Hepatocyte (in vitro differentiated cells): Measurements from ENCODE around the gene TRMT11. TPM values are rescaled to one million over a fixed set of nuclear protein-coding genes. Genes with fewer than 3 reads are reported as not detected.
"Not testable (repeated sequence)": the region's sequence is repeated elsewhere in the genome, so short reads cannot be mapped to it uniquely, and the experiment has no call there.

Source experiments
- DNase-seq: peaks from one replicate; pipeline ENCODE4 v3.0.0-alpha.2; 2016; ENCODE audit warnings: low spot score
- H2AFZ ChIP-seq: fragments of 200-600 bp; sonication (generic); 2 replicates; pipeline ENCODE4 v1.6.0; 2016; ENCODE audit warnings: antibody characterized with exemption, mild to moderate bottlenecking
- H3K27ac ChIP-seq: fragments of 200-600 bp; sonication (generic); 2 replicates; pipeline ENCODE4 v1.5.1; 2016; ENCODE audit warnings: mild to moderate bottlenecking
- H3K27me3 ChIP-seq: fragments of 200-600 bp; sonication (generic); 2 replicates; pipeline ENCODE4 v1.6.1; 2016
- H3K36me3 ChIP-seq: fragments of 200-600 bp; sonication (generic); replicated peaks from 2 replicates; pipeline ENCODE4 v1.5.1; 2016; ENCODE audit warnings: low read depth; ENCODE audit not compliant: insufficient read depth
- H3K4me1 ChIP-seq: fragments of 200-600 bp; sonication (generic); 2 replicates; pipeline ENCODE4 v1.5.1; 2016; ENCODE audit warnings: mild to moderate bottlenecking, moderate library complexity; ENCODE audit not compliant: insufficient read depth
- H3K4me2 ChIP-seq: fragments of 200-600 bp; sonication (generic); 2 replicates; pipeline ENCODE4 v1.6.0; 2016
- H3K4me3 ChIP-seq: fragments of 200-600 bp; sonication (generic); 2 replicates; pipeline ENCODE4 v1.5.1; 2016; ENCODE audit warnings: mild to moderate bottlenecking
- H3K79me2 ChIP-seq: fragments of 200-600 bp; sonication (generic); 2 replicates; pipeline ENCODE4 v1.6.0; 2017; ENCODE audit warnings: mild to moderate bottlenecking
- H3K9me2 ChIP-seq: fragments of 200-600 bp; sonication (generic); replicated peaks from 2 replicates; pipeline ENCODE4 v1.6.0; 2017; ENCODE audit warnings: mild to moderate bottlenecking; ENCODE audit not compliant: insufficient read depth
- H3K9me3 ChIP-seq: fragments of 200-600 bp; sonication (generic); 2 replicates; pipeline ENCODE4 v1.5.1; 2016; ENCODE audit warnings: low read depth, mild to moderate bottlenecking
- H4K20me1 ChIP-seq: fragments of 200-600 bp; sonication (generic); 2 replicates; pipeline ENCODE4 v1.6.0; 2016; ENCODE audit warnings: mild to moderate bottlenecking; ENCODE audit not compliant: insufficient read depth, poor library complexity, severe bottlenecking
- EZH2 ChIP-seq: fragments of 200-600 bp; sonication (generic); IDR thresholded peaks from 2 replicates; pipeline ENCODE4 v1.6.1; 2016; ENCODE audit warnings: antibody characterized with exemption, mild to moderate bottlenecking, borderline replicate concordance
- EZH2phosphoT487 ChIP-seq: fragments of 200-600 bp; sonication (generic); IDR thresholded peaks from one replicate; pipeline ENCODE4 v1.6.1; 2018; ENCODE audit warnings: antibody characterized with exemption, mild to moderate bottlenecking, low read depth, moderate library complexity; ENCODE audit not compliant: unreplicated experiment, severe bottlenecking
- WGBS: methylation state at CpG from one replicate; pipeline ENCODE4 v1.1.6; 2016; ENCODE audit warnings: low lambda C conversion rate; ENCODE audit errors: missing lambda C conversion rate; 5-methylcytosine and 5-hydroxymethylcytosine counted together
- polyA plus RNA-seq: library from polyadenylated mRNA; unstranded; fragments of >200 nt; fragmentation: Nextera tagmentation; extraction: Ambion mirVana; gene quantifications from 2 replicates; pipeline ENCODE4 v1.2.1, GENCODE V29; 2016
- total RNA-seq: library from RNA; depleted of rRNA; stranded (reverse); fragments of >200 nt; gene quantifications from 2 replicates; pipeline ENCODE4 v1.2.3, GENCODE V29; 2014
- TF ChIP-seq, protein P1 (sequence below): fragments of 200-600 bp; sonication (generic); IDR thresholded peaks from 2 replicates; pipeline ENCODE4 v1.5.1; 2016; ENCODE audit warnings: antibody characterized with exemption, mild to moderate bottlenecking; ENCODE audit not compliant: poor library complexity

Gene TRMT11
- total and polyA plus RNA-seq, 2 experiments from 2014 or later, result 18.6 to 27.6 TPM

DNA sequence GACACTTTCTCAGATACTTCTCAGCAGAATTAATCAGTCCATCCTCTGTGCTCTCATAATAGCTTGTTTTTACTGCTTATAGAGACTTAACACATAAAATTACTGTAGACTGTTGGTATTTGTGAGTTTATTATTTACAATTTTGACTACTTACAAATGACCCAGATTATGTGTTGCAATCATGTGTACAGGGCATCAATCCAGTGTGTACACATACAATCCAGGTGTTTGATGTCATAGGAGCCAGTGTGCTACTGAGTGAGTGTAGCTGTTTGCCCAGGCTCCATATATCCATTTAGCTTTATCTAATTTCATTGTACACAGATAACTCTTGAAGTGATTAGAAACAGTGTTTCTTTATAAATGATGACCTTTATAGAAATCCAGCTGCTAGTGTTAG lies 31.3 kb downstream of the TRMT11 start:
- Histone ChIP-seq H3K4me2 (no peak overlapping the region), H2AFZ (no peak overlapping the region), H3K27ac (no peak overlapping the region), H3K36me3 (no peaks in the 10 kb centered on the region), H3K79me2 (no peaks in the 10 kb centered on the region), H4K20me1 (no peaks in the 10 kb centered on the region), H3K4me3 (no peak overlapping the region), H3K9me2 (no peaks in the 10 kb centered on the region), H3K9me3 (no peaks in the 10 kb centered on the region), H3K27me3 (no peaks in the 10 kb centered on the region), H3K4me1 (no peaks in the 10 kb centered on the region)
- TF ChIP-seq EZH2phosphoT487 (no peak), EZH2 (no peak)
- TF ChIP-seq, protein P1, sequence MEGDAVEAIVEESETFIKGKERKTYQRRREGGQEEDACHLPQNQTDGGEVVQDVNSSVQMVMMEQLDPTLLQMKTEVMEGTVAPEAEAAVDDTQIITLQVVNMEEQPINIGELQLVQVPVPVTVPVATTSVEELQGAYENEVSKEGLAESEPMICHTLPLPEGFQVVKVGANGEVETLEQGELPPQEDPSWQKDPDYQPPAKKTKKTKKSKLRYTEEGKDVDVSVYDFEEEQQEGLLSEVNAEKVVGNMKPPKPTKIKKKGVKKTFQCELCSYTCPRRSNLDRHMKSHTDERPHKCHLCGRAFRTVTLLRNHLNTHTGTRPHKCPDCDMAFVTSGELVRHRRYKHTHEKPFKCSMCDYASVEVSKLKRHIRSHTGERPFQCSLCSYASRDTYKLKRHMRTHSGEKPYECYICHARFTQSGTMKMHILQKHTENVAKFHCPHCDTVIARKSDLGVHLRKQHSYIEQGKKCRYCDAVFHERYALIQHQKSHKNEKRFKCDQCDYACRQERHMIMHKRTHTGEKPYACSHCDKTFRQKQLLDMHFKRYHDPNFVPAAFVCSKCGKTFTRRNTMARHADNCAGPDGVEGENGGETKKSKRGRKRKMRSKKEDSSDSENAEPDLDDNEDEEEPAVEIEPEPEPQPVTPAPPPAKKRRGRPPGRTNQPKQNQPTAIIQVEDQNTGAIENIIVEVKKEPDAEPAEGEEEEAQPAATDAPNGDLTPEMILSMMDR, result no peak
- no peak for DNase-seq

GRCh38 chr6:126020305-126021050 lies 34.1 kb downstream of the TRMT11 start:
- Histone ChIP-seq H3K27me3 (no peaks in the 10 kb centered on the region), H3K27ac (no peak overlapping the region), H3K4me3 (no peak overlapping the region), H2AFZ (no peak overlapping the region), H3K36me3 (no peaks in the 10 kb centered on the region), H3K9me2 (no peaks in the 10 kb centered on the region), H3K9me3 (no peaks in the 10 kb centered on the region), H4K20me1 (no peaks in the 10 kb centered on the region), H3K4me2 (no peak overlapping the region), H3K79me2 (no peaks in the 10 kb centered on the region), H3K4me1 (no peaks in the 10 kb centered on the region)
- no peak for DNase-seq
- TF ChIP-seq EZH2 (no peak), EZH2phosphoT487 (no peak)
- TF ChIP-seq, protein P1, result no peak
- 81% methylated on average over 5 of the region's 5 CpGs for WGBS

- H3K9me2 ChIP-seq, H3K27me3 ChIP-seq, H2AFZ ChIP-seq, H4K20me1 ChIP-seq, H3K79me2 ChIP-seq, H3K9me3 ChIP-seq, H3K4me3 ChIP-seq, DNase-seq, H3K4me1 ChIP-seq, H3K36me3 ChIP-seq, H3K4me2 ChIP-seq, H3K27ac ChIP-seq: not testable (repeated sequence)
- 90% methylated on average over 3 of the region's 3 CpGs for WGBS
These were observed 37.1 kb downstream of the TRMT11 start for GRCh38 chr6:126023474-126023873.

GRCh38 chr6:126026001-126026400 lies 39.7 kb downstream of the TRMT11 start:
- no peak for DNase-seq

More at GRCh38 chr6:126026001-126026400, 39.7 kb downstream of the TRMT11 start:
- no peaks in the 10 kb centered on the region for H3K79me2 ChIP-seq
- no peaks in the 10 kb centered on the region for H3K4me1 ChIP-seq
- 100% methylated on average over 2 of the region's 2 CpGs for WGBS
- H3K27ac ChIP-seq, result no peak overlapping the region
- H3K36me3 ChIP-seq, result peaks cover 4% of the 10 kb centered on the region
- H3K4me2 ChIP-seq, result no peak overlapping the region
- H3K9me2 ChIP-seq, result no peaks in the 10 kb centered on the region
- no peak for TF ChIP-seq EZH2
- no peaks in the 10 kb centered on the region for H3K9me3 ChIP-seq
- H2AFZ ChIP-seq, result no peak overlapping the region
- H4K20me1 ChIP-seq, result no peaks in the 10 kb centered on the region
- no peak overlapping the region for H3K4me3 ChIP-seq
- H3K27me3 ChIP-seq, result no peaks in the 10 kb centered on the region
